HS-27A (cell line): Measurements from ENCODE around the gene IQSEC1.

Source experiments
- DNase-seq: peaks from one replicate; pipeline ENCODE4 v3.0.0-alpha.2; 2012; ENCODE audit warnings: low read depth, missing footprints

IQSEC1 gene

DNA sequence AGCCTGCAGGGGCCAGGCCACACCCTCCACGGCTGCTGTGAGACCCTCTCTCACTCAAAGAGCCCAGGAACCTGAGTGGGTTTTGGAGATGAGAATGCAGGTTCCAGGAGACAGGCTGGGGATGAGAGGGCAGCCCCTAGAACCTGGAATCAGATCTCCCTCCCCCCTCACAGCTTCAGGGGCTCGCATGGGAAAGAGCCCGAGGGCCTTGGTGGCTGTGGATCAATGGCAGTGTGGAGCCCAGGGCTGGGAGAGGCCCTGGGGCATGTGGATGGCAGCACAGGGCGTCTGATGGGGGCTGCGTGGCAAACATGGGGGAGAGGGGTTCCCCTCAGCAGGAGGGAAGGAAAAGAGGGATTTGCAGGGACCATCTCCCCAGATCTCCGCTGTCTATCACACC is 119.0 kb downstream of the IQSEC1 start:
- no peak for DNase-seq

- no peak for DNase-seq
These were observed 119.8 kb downstream of the IQSEC1 start for GRCh38 chr3:12953201-12953995.

DNA sequence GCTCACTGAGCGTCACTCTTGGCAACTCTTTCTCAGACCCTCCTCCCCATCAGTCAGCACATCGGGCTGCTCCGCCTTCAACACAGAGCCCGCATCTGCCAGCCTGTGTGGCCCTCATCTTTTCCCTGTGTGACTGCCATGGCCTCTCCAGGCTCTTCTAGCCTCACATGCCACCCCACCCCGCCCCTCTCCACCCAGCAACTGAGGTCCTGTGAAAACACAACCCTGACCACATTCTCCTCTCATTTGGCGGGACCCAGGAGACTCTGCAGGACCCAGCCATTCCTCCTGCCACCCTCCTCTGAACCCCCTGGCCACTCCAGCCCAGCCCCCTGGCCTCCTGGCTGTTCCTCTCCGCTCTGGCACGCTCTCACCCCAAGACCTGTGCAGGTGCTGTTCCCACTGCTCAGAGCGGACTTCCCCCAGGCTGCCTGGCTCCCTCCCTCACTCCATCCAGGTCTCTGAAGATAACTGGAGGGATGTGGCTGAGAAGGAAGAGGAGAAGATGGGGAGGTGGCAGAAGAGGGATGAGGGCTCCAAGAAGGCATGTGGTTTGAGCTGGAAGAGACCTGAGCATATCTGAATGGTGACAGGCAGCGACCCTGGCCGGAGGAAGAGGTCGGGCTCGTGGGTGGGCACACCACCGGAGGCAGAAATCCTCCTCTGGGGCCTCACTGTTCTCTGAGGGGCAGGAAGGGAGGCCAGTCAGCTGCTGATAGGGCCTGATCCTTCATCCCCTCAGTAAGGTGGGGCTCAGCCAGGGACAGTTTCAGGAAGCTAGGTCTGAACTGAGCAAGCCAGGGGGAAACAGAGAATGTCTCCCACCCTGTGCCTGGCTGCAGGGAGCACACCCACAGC is 120.7 kb downstream of the IQSEC1 start:
- DNase-seq, result no peak

- no peak for DNase-seq
These were observed 124.1 kb downstream of the IQSEC1 start for GRCh38 chr3:12948891-12949711.

GRCh38 chr3:12948371-12948770 is 124.9 kb downstream of the IQSEC1 start:
- no peak for DNase-seq

DNA sequence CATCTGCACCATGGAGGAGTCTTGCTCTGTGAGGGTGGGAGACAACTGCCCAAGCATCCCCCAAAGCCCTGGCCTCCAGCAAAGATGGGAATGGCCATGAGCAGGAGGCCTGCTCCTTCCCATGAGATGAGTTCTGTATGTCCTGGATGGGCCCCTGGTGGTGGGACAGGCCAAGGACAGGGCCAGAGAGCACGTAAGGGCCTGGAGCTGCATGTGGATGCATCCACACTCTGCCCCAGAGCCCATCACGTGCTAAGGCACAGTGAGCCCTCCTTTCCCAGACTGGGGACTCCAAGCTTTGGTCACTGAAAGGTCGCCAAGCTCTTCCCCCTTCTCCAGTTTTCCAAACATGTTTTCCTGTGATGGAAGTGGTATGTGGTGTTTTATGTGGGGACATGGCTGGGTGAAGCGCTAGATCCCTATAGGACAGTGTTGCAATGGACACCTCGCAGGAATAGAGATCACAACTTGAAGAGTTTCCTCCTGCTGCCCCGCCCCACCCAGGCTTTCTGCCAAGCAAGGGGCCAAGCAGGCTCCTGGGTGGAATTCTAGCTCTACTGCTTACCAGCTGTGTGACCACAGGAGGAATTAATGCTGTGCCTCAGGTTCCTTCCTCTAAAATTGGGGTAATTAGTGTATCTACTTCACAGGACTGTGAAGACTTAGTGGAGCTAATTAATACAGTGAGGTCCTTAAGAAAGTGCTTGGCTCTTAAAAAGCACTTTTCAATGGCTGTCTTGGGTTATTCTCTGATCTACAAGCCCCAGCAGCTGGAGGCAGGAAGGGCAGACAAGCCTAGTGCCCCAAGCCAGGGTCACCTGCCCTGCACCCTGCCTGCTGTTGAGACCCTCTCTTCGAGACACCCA is 125.5 kb downstream of the IQSEC1 start:
- DNase-seq, result no peak

- no peak for DNase-seq
These were observed 126.4 kb downstream of the IQSEC1 start for GRCh38 chr3:12946649-12947316.

GRCh38 chr3:12946251-12946648 is 127.0 kb downstream of the IQSEC1 start:
- no peak for DNase-seq

- DNase-seq, result no peak
These were observed 128.4 kb downstream of the IQSEC1 start for GRCh38 chr3:12944849-12945248.

DNA sequence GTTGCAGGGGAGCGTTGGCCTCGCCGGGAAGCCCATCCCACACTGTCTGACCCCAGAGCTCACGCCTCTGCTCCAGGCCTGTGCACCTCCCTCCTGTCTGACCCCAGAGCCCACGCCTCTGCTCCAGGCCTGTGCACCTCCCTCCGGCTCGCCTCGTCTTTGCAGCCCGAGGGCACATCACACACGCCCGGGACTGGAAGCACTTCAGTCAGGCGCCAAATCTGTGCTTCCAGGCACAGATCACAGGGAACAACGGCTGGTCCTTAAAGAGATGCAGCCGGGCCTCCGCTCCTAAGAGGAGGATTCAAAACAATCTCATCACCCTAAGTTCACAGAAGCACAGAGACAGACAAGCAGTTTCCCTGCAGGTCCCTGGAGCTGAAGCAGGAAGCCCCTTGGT is 128.8 kb downstream of the IQSEC1 start:
- DNase-seq, result no peak

DNA sequence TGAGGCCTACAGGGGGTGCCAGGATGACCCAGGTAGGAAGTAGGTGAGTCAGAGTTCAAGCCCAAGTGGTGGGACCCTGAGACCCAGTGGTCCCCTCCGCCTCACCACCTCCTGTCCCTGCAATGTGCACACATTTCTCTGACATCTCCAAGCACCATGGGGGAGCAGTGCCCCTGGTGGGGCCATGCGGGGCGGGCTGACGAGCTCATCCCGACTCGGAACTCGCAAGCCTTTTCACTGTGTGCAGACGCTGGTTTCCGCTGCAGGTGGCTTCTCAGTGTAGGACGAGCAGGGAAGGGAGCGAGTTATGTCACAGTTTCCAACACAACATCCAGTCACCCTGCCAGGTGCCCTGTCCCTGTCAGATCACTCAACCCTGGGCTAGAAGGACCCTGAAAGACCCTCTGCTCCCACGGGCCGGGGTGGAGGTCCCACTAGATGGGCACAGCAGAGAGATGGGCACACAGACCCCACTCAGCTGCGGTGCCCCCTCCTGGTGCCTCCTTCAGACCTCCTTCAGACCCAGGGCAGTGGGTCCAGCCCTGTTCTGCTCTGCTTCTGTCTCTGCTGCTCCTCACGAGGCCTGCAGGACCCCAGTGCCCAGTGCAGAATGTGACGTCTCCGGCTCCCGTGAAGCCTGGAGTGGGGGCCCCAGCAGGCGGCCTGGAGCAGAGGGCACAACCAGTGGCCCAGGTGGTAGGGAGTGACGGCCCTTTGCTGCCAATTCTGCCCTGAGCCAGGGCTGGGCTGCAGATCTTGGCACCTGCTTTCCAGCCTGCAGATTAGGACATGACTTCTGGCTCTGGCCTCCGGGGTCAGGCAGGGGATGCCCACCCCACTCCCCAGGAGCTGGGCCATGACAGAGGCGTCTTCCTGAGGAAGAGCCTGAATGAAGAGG is 129.9 kb downstream of the IQSEC1 start:
- DNase-seq, result no peak

DNA sequence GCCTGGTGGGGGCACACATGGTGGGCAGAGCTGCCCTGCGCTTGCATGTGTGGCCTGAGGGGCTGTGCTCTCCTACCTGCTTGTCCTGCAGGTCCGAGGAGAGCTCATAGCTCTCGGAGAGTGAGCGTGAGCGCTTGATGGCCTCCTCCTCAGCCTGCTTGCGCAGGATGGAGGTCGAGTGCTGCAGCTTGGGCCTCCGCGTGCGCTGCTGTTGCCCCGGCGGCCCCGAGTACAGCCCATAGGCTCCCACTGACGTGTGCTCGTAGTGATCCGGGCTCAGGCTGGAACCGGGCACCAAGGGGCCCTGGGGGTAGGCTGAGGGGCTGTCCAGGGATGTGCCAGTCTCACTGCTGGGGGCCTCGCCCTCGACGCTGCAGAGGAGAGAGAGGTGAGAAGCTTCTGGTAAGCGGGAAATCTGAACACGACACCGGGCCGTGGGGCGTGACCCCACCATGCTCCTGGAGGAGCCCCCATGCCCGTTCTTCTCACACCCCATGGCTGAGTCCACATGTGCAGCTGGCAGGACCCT is 131.7 kb downstream of the IQSEC1 start:
- DNase-seq, result no peak

GRCh38 chr3:12940854-12941253 is 132.4 kb downstream of the IQSEC1 start:
- no peak for DNase-seq

- no peak for DNase-seq
These were observed 134.1 kb downstream of the IQSEC1 start for GRCh38 chr3:12939137-12939536.

DNA sequence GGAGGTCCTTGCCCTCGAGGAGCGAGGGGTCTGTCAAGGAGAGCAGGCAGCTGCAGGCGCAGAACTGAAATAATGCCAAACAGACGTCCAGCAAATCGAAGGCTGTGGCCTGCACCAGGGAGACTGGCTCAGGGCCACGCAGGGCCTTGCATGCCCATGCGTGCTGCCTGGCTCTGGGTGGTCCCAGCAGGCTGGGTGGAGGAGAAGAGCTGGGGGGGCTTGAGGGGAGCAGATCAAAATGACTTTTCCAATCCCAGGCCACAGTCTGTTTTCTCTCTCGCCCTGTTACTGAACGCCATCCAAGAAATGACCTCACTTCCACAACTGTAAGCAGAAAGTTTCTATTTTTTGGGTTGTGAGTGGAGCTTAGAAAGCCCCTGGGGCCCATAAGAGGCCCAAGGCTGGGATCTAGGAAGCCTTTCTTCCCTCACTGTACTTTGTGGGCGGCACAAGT is 134.9 kb downstream of the IQSEC1 start:
- no peak for DNase-seq

DNA sequence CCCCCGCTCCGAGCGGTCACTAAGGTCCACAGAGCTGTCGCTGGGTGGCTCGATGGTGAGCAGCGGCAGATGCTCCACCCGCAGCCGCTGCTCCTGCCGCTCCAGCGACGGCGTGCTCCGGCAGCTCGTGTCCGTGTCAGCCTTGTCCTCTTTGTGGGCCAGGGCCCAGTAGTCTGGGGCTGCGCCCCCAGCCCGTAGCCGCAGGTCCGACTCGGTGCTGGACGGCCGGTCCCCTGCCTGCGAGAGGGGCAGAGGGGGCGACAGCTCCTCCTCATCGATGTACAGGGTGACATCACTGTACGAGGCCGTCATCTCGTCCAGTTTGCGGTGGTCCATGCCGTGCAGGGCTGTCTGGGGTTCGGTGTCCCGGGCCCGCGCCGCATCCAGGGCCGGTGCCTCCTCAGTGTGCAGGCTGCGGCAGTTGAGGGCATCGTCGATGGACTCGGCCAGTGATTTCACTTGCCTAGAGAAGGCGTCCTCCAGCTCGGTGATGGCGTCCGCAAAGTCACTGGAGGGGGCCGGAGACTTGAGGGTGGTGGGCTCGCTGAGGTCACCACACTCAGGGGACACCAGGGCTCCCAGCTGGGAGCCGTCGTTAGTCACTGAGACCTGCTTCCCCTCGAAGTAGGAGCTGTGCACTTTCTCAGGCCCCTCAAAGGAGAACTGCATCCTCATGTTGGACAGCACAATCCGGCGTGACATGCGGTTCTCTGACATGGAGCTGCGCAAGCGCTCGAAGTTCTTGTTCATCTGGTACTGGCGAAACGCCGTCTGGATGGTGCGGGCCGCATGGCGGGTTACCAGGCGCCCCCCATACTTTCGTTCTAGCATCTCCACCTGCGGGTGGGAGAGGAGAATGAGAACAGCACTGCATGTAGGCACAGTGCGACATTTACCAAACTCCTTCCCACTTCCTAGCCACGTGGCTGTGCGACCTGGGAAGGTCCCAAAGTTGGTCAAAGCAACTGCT is 137.1 kb downstream of the IQSEC1 start:
- DNase-seq, result no peak

DNA sequence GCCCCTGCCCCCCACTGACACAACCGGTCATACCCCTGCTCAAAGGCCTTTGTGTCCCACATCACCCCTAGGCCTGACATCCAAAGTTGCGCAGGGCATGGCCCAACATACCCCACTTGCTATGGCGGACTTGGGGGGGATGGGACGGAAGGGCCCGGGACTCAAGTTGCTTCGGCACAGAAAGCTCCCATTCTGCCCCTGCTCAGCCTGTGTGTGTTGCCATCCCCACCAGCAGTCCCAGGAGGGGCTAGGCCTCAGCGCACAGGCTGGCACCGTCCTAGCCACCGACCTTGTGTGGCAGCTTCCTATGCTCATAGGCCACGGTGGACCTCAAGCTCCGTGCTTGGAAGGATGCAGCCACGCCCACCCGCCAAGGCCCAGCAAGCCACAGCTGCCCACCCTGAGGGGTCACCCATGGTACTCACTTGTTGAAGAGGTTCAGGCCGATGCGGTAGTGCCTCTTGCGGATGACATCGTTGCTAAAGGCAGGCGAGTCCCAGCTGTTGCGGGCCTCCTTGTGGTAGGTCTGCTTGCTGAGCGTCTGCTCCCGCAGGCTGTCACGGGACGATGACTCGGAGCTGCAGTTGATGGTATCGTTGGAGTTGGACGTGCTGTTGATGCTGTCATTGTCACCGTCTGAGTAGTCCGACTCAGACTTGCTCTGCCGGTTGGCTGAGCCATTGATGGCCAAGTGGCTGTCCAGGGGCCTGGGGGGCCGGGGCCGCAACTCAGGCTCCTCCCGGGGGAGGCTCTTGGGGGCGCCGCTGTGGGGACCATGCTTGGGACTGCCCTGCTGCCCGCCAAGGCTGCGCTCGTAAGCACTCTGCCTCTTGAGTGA is 138.0 kb downstream of the IQSEC1 start:
- no peak for DNase-seq
